ENCODE results near the gene POLD4.

- TF ChIP-seq CTCF (IDR thresholded peaks at IDR 0.05) = peak; percentile 95 to 98 (median 98)
- peak in 1 of 2 donors; percentile 12 for TF ChIP-seq POLR2A (IDR thresholded peaks at IDR 0.05)
Measured at GRCh38 chr11:67382276-67383136, 29.2 kb upstream of the POLD4 start.
